ENCODE results near the gene TMEM82. TPM values are rescaled to one million over a fixed set of nuclear protein-coding genes. Genes with fewer than 3 reads are reported as not detected.

TMEM82 gene
- polyA plus RNA-seq, 2 donors = not detected

- peaks cover 10 to 28% of the 10 kb centered on the region in 2 donors for H3K4me1 ChIP-seq (ENCODE audit: control insufficient read depth in 2 of 2, insufficient read depth in 2 of 2, low read length in 1 of 2)
- WGBS, 2 donors = 76 to 83% methylated on average over 15 of the region's 15 CpGs
- H3K4me3 ChIP-seq (ENCODE audit: low read depth in 1 of 2, low read length in 2 of 2) = no peak overlapping the region
- H3K27me3 ChIP-seq (ENCODE audit: control insufficient read depth in 1 of 2, insufficient read depth in 2 of 2, low read length in 2 of 2) = no peaks in the 10 kb centered on the region
- peaks cover 7 to 9% of the 10 kb centered on the region in 2 donors for H3K36me3 ChIP-seq (ENCODE audit: control insufficient read depth in 2 of 2, insufficient read depth in 2 of 2, low read length in 1 of 2)
- H3K27ac ChIP-seq (ENCODE audit: low read depth in 2 of 2, low read length in 1 of 2) = no peak overlapping the region
- no peaks in the 10 kb centered on the region for H3K9me3 ChIP-seq (ENCODE audit: control insufficient read depth in 2 of 2, insufficient read depth in 1 of 2, low read depth in 1 of 2, low read length in 1 of 2)
These were observed 3.7 kb upstream of the TMEM82 start for GRCh38 chr1:15738416-15739113.

GRCh38 chr1:15739259-15739658, 3.0 kb upstream of the TMEM82 start:
- Histone ChIP-seq H3K4me1 (ENCODE audit: control insufficient read depth in 2 of 2, insufficient read depth in 2 of 2, low read length in 1 of 2) (peaks cover 10 to 28% of the 10 kb centered on the region in 2 donors), H3K27me3 (ENCODE audit: control insufficient read depth in 1 of 2, insufficient read depth in 2 of 2, low read length in 2 of 2) (no peaks in the 10 kb centered on the region), H3K27ac (ENCODE audit: low read depth in 2 of 2, low read length in 1 of 2) (no peak overlapping the region), H3K9me3 (ENCODE audit: control insufficient read depth in 2 of 2, insufficient read depth in 1 of 2, low read depth in 1 of 2, low read length in 1 of 2) (no peaks in the 10 kb centered on the region), H3K4me3 (ENCODE audit: low read depth in 1 of 2, low read length in 2 of 2) (no peak overlapping the region), H3K36me3 (ENCODE audit: control insufficient read depth in 2 of 2, insufficient read depth in 2 of 2, low read length in 1 of 2) (peaks cover under 1 to 2% of the 10 kb centered on the region in 2 donors)
- WGBS, 2 donors = 87 to 92% methylated on average over 16 of the region's 16 CpGs

GRCh38 chr1:15739745-15740144, 2.6 kb upstream of the TMEM82 start:
- H3K36me3 ChIP-seq (ENCODE audit: control insufficient read depth in 2 of 2, insufficient read depth in 2 of 2, low read length in 1 of 2) = no peaks in the 10 kb centered on the region
- no peak overlapping the region for H3K27ac ChIP-seq (ENCODE audit: low read depth in 2 of 2, low read length in 1 of 2)
- WGBS, 2 donors = 83 to 90% methylated on average over 7 of the region's 7 CpGs

GRCh38 chr1:15740924-15741850, 1.1 kb upstream of the TMEM82 start:
- no peaks in the 10 kb centered on the region for H3K36me3 ChIP-seq (ENCODE audit: control insufficient read depth in 2 of 2, insufficient read depth in 2 of 2, low read length in 1 of 2)
- H3K4me3 ChIP-seq (ENCODE audit: low read depth in 1 of 2, low read length in 2 of 2) = peak overlapping the region in 1 of 2 donors; percentile 13
- no peaks in the 10 kb centered on the region for H3K27me3 ChIP-seq (ENCODE audit: control insufficient read depth in 1 of 2, insufficient read depth in 2 of 2, low read length in 2 of 2)
- peak overlapping the region; percentile 14 to 45 for H3K27ac ChIP-seq (ENCODE audit: low read depth in 2 of 2, low read length in 1 of 2)
- H3K4me1 ChIP-seq (ENCODE audit: control insufficient read depth in 2 of 2, insufficient read depth in 2 of 2, low read length in 1 of 2) = peaks cover 6 to 16% of the 10 kb centered on the region in 2 donors
- H3K9me3 ChIP-seq (ENCODE audit: control insufficient read depth in 2 of 2, insufficient read depth in 1 of 2, low read depth in 1 of 2, low read length in 1 of 2) = no peaks in the 10 kb centered on the region
- WGBS, 2 donors = 43 to 45% methylated on average over 27 of the region's 27 CpGs

More at GRCh38 chr1:15739745-15740144, 2.6 kb upstream of the TMEM82 start:
- H3K9me3 ChIP-seq (ENCODE audit: control insufficient read depth in 2 of 2, insufficient read depth in 1 of 2, low read depth in 1 of 2, low read length in 1 of 2) = no peaks in the 10 kb centered on the region
- H3K27me3 ChIP-seq (ENCODE audit: control insufficient read depth in 1 of 2, insufficient read depth in 2 of 2, low read length in 2 of 2) = no peaks in the 10 kb centered on the region
- no peak overlapping the region for H3K4me3 ChIP-seq (ENCODE audit: low read depth in 1 of 2, low read length in 2 of 2)
- peaks cover 8 to 27% of the 10 kb centered on the region in 2 donors for H3K4me1 ChIP-seq (ENCODE audit: control insufficient read depth in 2 of 2, insufficient read depth in 2 of 2, low read length in 1 of 2)

- no peaks in the 10 kb centered on the region for H3K36me3 ChIP-seq (ENCODE audit: control insufficient read depth in 2 of 2, insufficient read depth in 2 of 2, low read length in 1 of 2)
- H3K9me3 ChIP-seq (ENCODE audit: control insufficient read depth in 2 of 2, insufficient read depth in 1 of 2, low read depth in 1 of 2, low read length in 1 of 2) = no peaks in the 10 kb centered on the region
- H3K27ac ChIP-seq (ENCODE audit: low read depth in 2 of 2, low read length in 1 of 2) = no peak overlapping the region
- no peak overlapping the region for H3K4me3 ChIP-seq (ENCODE audit: low read depth in 1 of 2, low read length in 2 of 2)
- 84 to 87% methylated on average over 30 of the region's 30 CpGs for WGBS, 2 donors
- no peaks in the 10 kb centered on the region for H3K27me3 ChIP-seq (ENCODE audit: control insufficient read depth in 1 of 2, insufficient read depth in 2 of 2, low read length in 2 of 2)
- peaks cover 0 to 5% of the 10 kb centered on the region in 2 donors for H3K4me1 ChIP-seq (ENCODE audit: control insufficient read depth in 2 of 2, insufficient read depth in 2 of 2, low read length in 1 of 2)
These were observed 1.9 kb downstream of the TMEM82 start for GRCh38 chr1:15744122-15744679.

GRCh38 chr1:15747378-15747777, 5.1 kb downstream of the TMEM82 start:
- Histone ChIP-seq H3K9me3 (ENCODE audit: control insufficient read depth in 2 of 2, insufficient read depth in 1 of 2, low read depth in 1 of 2, low read length in 1 of 2) (no peaks in the 10 kb centered on the region), H3K36me3 (ENCODE audit: control insufficient read depth in 2 of 2, insufficient read depth in 2 of 2, low read length in 1 of 2) (no peaks in the 10 kb centered on the region), H3K27ac (ENCODE audit: low read depth in 2 of 2, low read length in 1 of 2) (no peak overlapping the region), H3K4me1 (ENCODE audit: control insufficient read depth in 2 of 2, insufficient read depth in 2 of 2, low read length in 1 of 2) (peaks cover 0 to 3% of the 10 kb centered on the region in 2 donors), H3K27me3 (ENCODE audit: control insufficient read depth in 1 of 2, insufficient read depth in 2 of 2, low read length in 2 of 2) (no peaks in the 10 kb centered on the region), H3K4me3 (ENCODE audit: low read depth in 1 of 2, low read length in 2 of 2) (no peak overlapping the region)
- WGBS, 2 donors = 63 to 68% methylated on average over 8 of the region's 8 CpGs

GRCh38 chr1:15748264-15748663, 6.0 kb downstream of the TMEM82 start:
- peaks cover 0 to 3% of the 10 kb centered on the region in 2 donors for H3K4me1 ChIP-seq (ENCODE audit: control insufficient read depth in 2 of 2, insufficient read depth in 2 of 2, low read length in 1 of 2)
- no peaks in the 10 kb centered on the region for H3K36me3 ChIP-seq (ENCODE audit: control insufficient read depth in 2 of 2, insufficient read depth in 2 of 2, low read length in 1 of 2)
- H3K4me3 ChIP-seq (ENCODE audit: low read depth in 1 of 2, low read length in 2 of 2) = no peak overlapping the region
- no peak overlapping the region for H3K27ac ChIP-seq (ENCODE audit: low read depth in 2 of 2, low read length in 1 of 2)
- H3K27me3 ChIP-seq (ENCODE audit: control insufficient read depth in 1 of 2, insufficient read depth in 2 of 2, low read length in 2 of 2) = no peaks in the 10 kb centered on the region
- H3K9me3 ChIP-seq (ENCODE audit: control insufficient read depth in 2 of 2, insufficient read depth in 1 of 2, low read depth in 1 of 2, low read length in 1 of 2) = no peaks in the 10 kb centered on the region
- WGBS, 2 donors = 87 to 92% methylated on average over 5 of the region's 5 CpGs

- H3K9me3 ChIP-seq (ENCODE audit: control insufficient read depth in 2 of 2, insufficient read depth in 1 of 2, low read depth in 1 of 2, low read length in 1 of 2) = no peaks in the 10 kb centered on the region
- H3K27ac ChIP-seq (ENCODE audit: low read depth in 2 of 2, low read length in 1 of 2) = no peak overlapping the region
- no peak overlapping the region for H3K4me3 ChIP-seq (ENCODE audit: low read depth in 1 of 2, low read length in 2 of 2)
- H3K4me1 ChIP-seq (ENCODE audit: control insufficient read depth in 2 of 2, insufficient read depth in 2 of 2, low read length in 1 of 2) = peaks cover 0 to 3% of the 10 kb centered on the region in 2 donors
- 82 to 90% methylated on average over 10 of the region's 10 CpGs for WGBS, 2 donors
- H3K36me3 ChIP-seq (ENCODE audit: control insufficient read depth in 2 of 2, insufficient read depth in 2 of 2, low read length in 1 of 2) = no peaks in the 10 kb centered on the region
- H3K27me3 ChIP-seq (ENCODE audit: control insufficient read depth in 1 of 2, insufficient read depth in 2 of 2, low read length in 2 of 2) = no peaks in the 10 kb centered on the region
These were observed 6.5 kb downstream of the TMEM82 start for GRCh38 chr1:15748690-15749398.

All from esophagus (tissue), 2 donors.